GM19438 (cell line): ENCODE data around the gene MS4A6A.
"Not testable (repeated sequence)": the region's sequence is repeated elsewhere in the genome, so short reads cannot be mapped to it uniquely, and the experiment has no call there.

Experiments used
- ATAC-seq: cut with Tn5 transposase; IDR thresholded peaks from one replicate; pipeline ENCODE4 v1.9.1; 2021; ENCODE audit warnings: low read depth; ENCODE audit not compliant: unreplicated experiment

Gene MS4A6A

DNA sequence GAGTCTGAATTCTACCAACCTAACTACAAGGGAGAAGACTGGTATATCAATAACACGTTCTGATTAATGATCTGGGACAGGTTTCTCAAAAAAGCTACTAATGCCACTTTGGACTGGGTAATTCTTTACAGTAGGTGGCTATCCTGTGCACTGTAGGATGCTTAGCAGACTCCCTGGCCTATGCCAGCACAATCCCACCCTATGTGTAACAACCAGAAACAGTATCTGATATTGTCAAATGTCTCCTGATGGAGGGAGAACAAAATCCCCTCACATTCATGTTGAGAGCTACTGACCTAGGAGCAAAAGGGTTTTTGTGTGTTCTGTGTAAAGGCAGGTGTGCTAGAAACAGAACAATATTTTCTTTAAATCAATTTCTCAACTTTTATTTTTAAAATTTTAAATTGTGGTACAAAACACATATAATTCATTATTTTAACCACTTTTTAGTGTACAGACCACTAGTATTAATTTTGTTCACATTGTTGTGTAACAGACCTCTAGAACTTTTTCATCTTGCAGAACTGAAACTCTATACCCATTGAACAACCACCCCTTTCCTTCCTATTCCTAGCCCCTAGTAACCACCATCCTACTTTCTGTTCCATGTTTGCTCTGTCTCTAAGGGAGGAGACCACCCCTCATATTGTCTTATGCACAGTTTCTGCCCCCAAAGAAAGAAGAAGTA, 2.1 kb upstream of the MS4A6A start:
- no peak for ATAC-seq

- no peak for ATAC-seq
Measured at GRCh38 chr11:60183591-60184205, 815 bp upstream of the MS4A6A start.

- ATAC-seq = peak; percentile 69
Measured at GRCh38 chr11:60175860-60176275, 7.0 kb downstream of the MS4A6A start.

- no peak for ATAC-seq
Measured at GRCh38 chr11:60172011-60172410, 10.9 kb downstream of the MS4A6A start.

DNA sequence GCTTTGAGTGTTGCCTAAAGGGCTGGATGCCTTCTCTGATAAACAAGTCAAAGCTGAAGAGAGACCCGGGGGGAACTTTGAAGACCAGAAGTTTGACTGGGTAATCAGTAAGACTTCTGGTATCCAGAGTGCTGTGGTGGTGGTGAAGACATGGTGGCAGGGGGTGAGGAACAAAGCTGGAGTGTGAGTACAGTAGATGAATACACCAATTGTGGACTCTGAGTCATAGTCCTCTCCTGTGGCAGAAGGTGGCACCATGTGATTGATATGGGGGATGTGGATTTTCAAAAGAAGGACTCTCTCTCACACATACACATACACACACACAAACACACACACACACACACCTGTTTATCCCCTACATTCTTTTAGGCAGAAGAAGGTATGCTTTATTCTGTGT, 12.3 kb downstream of the MS4A6A start:
- ATAC-seq = no peak

DNA sequence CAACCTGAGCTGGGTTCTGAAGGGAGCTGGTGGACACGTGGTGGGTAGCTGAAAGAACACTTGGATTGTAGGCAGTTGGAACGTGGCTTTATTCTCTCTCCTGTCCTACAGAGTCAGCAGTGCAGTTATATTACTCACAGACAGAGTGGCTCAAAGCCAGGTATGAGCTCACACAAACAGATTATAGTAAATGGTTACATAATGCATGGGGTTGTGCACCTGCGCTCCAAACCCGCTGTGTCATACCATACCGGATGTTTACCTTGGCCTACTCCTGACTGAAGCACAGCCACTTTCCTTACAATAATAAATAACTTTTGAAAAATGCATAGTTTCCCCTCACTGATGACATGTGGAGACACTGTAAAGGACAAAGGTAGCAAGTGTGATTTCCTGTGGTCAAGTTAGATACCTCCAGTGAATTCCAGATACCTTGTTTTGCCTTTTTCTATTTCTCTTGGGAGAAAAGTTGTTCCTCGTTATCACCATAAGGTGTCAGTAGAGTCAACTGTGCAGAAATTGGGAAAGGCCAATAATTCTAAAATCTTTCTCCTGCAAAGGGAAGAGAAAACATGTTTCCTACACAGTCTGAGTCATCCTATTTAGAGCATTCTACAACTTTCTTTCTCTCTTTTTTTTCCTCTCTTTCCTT, 13.5 kb downstream of the MS4A6A start:
- no peak for ATAC-seq

DNA sequence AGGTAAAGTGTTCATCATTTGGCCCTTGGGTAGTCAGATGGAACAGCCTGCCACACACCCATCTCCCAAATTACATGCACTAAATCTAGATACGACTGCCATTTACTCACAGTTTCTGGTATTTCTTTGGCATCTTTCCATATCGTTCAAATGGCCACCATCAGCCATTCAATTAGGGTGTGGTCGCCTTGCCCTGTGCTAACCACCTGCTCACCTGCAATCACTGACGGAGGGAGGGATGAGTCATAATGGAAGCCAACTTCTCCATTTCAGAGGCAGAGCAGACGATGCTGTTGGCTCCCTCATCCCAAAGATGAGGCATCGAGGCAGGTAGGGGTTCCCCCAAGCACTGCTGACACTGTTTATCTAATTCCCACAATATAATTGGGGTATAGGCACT, 14.6 kb downstream of the MS4A6A start:
- no peak for ATAC-seq

- no peak for ATAC-seq
Measured at GRCh38 chr11:60165951-60166350, 16.9 kb downstream of the MS4A6A start.

DNA sequence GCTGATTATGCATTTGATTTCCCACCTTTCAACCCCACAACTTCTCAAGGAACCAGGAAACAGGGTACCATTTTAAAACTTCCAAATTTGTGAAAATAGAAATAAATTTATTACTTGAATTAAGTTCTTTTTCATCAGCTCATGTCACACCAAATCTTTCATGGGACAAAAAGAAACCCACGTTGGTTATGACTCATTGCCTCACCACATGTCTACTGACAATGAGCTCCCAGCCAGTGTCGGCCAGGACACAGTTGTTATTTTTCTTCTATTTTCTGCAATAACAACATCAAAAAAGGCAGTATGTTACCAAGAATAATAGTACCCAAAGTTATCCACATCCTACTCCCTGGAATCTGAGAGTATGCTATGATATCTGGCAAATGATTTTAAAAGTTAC, 17.3 kb downstream of the MS4A6A start:
- no peak for ATAC-seq

- no peak for ATAC-seq
Measured at GRCh38 chr11:60164550-60165075, 18.3 kb downstream of the MS4A6A start.

- ATAC-seq = no peak
Measured at GRCh38 chr11:60161766-60162165, 21.1 kb downstream of the MS4A6A start.

GRCh38 chr11:60161107-60161506, 21.8 kb downstream of the MS4A6A start:
- ATAC-seq = no peak

DNA sequence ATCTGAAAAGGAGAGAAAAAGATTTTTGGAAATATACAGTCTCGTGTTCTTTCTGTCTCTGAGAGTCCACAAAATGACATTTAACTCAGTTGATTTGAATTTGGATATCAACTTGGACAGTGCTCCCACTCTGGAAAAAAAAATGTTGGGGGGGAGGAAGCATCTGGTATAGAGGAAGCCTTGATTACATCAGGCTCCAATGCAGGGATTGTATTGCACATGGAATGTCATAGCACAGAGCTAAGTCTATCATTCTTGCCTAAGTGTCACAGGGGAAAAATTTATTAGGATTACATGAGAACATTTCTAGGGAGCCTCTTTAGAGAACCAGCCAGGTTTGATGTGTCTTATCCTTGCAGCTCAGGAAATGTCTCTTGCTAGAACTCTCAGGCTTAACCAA, 23.0 kb downstream of the MS4A6A start:
- no peak for ATAC-seq

DNA sequence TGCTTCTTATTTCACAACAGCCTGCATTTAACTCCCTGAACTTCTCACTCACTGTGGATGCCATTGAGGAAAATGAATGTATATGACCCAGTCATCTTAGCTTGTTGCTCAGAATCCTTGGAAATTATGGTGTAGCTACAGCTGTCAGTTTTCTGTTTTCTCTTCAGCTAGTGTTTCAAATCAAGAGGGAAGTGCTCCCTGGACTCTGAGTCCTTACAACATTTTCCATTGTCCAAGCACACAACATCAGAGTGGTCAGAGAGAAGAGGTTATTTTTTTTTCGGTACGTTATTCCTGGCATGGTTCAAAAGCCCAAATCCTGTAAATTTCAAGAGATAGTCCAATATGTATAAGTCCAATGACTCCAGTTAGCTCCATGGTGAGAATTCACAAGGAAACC, 23.6 kb downstream of the MS4A6A start:
- ATAC-seq = no peak

GRCh38 chr11:60158636-60159035, 24.2 kb downstream of the MS4A6A start:
- ATAC-seq = no peak

- ATAC-seq = no peak
Measured at GRCh38 chr11:60155931-60156330, 27.0 kb downstream of the MS4A6A start.

GRCh38 chr11:60152727-60153126, 30.2 kb downstream of the MS4A6A start:
- not testable (repeated sequence) for ATAC-seq

DNA sequence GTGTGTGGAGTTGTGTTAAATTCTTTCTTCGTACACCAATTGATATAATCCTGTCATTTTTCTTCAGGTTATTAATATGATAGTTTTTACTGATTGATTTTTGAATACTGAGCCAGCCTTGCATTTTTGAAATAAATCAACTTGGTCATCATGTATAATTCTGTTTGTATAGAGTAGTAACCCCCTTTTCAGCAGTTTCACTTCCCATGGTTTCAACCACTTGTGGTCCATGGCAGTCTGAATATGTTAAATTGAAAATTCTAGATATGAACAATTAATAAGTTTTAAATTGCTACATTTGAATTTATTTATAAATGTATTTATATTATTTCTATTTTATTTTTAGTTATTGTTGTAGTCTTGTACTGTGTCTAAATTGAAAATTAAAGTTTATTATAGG, 32.6 kb downstream of the MS4A6A start:
- no peak for ATAC-seq

DNA sequence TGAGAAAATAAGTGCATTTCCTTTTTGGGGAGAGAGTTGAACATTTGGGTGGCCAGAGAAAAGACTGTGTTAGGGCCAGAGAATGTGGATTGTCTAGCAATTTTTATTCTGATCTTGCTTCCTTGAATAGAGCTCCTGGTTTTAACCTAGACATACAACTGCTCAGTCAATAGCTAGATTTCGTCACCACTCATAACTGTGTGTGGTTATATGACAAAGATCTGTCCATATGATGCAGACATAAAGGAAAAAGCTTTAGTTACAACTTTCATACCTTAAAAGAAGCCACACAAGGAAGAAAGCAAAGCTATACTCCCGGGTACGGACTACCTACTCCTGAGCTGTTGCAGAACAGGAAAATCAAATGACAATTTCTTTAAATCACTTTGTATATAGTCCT, 37.2 kb downstream of the MS4A6A start:
- ATAC-seq = no peak

DNA sequence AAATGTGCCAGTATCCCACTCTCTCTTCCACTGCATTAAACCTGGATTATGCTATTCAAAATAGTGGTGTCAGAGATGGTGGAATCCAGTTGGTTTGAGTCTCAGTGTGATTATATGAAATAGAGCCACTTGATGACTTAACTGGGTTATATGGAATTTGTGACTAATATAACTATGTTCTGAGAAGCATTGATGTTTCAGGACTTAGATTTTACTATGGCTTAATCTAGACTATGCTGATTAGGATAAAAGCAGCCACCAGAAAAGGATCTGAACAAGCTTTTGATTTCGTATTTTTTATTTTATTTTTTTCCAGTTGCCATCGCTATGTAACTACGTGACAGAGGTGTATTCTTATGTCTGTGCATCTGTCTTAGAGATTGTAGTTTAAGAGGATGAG, 39.1 kb downstream of the MS4A6A start:
- ATAC-seq = no peak

DNA sequence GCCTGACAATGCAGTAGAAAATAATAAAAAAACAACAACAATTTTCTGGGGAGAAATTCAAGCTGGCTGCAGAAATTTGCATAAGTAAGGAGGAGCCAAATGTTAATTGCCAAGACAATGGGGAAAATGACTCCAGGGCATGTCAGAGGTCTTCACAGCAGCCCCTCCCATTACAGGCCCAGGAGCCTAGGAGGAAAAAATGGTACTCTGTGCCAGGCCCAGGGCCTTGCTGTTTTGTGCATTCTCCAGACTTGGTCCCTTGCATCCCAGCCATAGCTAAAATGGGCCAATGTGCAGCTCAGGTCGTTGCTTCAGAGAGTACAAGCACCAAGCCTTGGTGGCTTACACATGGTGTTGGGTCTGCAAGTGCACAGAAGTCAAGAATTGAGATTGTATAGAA, 49.0 kb downstream of the MS4A6A start:
- no peak for ATAC-seq

DNA sequence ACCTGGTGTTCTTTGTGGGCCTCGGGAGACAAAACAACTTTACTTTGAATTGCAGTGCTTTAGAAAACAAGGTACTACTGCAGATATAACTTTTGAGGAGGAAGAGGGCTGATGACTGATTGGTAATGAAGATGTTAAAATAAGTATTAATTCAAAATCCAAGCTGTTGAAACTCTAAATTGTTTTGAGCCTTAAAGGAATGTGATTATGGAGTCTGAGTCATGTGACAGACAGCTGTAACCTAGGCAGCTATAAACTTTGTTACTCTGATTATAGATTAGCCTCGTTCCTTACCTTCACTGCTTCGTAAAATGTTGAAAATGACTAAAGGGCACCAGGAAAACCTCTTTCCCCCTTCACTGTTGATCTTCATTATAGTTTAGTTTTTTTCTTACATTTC, 51.0 kb downstream of the MS4A6A start:
- ATAC-seq = no peak
